Stomach (tissue), 4 donors: Measurements from ENCODE around the gene EWSR1.

Experiments used
- EP300 ChIP-seq: sonication (generic); formaldehyde crosslinking; IDR thresholded peaks from one replicate; pipeline ENCODE4 v1.6.1; 2017; ENCODE audit warnings: antibody characterized with exemption
- POLR2A ChIP-seq, 4 donors: fragments of 450-650 bp; IDR thresholded peaks; one replicate each; pipeline ENCODE4 v1.6.1; 2016; ENCODE audit warnings: antibody characterized with exemption in 4 of 4, control low read depth in 2 of 4, mild to moderate bottlenecking in 1 of 4, moderate library complexity in 1 of 4
- POLR2AphosphoS5 ChIP-seq, 3 donors: sonication (generic); formaldehyde crosslinking; IDR thresholded peaks; one replicate each; pipeline ENCODE4 v1.6.1; 2016; ENCODE audit warnings: antibody characterized with exemption in 3 of 3
- TF ChIP-seq, protein P1 (sequence below), 7 experiments: fragments of 450-650 bp in 4 of 7; fragments of 200-600 bp in 3 of 7; sonication (generic) in 3 of 7; IDR thresholded peaks; one replicate each; pipeline ENCODE4 v1.5.1; 2016 to 2019; ENCODE audit warnings: antibody characterized with exemption in 7 of 7, control low read depth in 2 of 7, mild to moderate bottlenecking in 1 of 7

- TF ChIP-seq, protein P1, sequence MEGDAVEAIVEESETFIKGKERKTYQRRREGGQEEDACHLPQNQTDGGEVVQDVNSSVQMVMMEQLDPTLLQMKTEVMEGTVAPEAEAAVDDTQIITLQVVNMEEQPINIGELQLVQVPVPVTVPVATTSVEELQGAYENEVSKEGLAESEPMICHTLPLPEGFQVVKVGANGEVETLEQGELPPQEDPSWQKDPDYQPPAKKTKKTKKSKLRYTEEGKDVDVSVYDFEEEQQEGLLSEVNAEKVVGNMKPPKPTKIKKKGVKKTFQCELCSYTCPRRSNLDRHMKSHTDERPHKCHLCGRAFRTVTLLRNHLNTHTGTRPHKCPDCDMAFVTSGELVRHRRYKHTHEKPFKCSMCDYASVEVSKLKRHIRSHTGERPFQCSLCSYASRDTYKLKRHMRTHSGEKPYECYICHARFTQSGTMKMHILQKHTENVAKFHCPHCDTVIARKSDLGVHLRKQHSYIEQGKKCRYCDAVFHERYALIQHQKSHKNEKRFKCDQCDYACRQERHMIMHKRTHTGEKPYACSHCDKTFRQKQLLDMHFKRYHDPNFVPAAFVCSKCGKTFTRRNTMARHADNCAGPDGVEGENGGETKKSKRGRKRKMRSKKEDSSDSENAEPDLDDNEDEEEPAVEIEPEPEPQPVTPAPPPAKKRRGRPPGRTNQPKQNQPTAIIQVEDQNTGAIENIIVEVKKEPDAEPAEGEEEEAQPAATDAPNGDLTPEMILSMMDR (IDR thresholded peaks at IDR 0.05), result no peak
- TF ChIP-seq POLR2A (IDR thresholded peaks at IDR 0.05) (no peak), POLR2AphosphoS5 (IDR thresholded peaks at IDR 0.05) (no peak), EP300 (no peak)
These were observed 15.8 kb upstream of the EWSR1 start for GRCh38 chr22:29251981-29252911.
